ENCODE measurements around the gene COX4I1. TPM values are rescaled to one million over a fixed set of nuclear protein-coding genes. Genes with fewer than 3 reads are reported as not detected.

COX4I1 gene
- total RNA-seq, 2 donors from 2014 or later = 397 to 558 TPM

- Mint-ChIP-seq H3K27ac (no peak overlapping the region), H3K9me3 (no peaks in the 10 kb centered on the region), H3K36me3 (peaks cover 0 to 4% of the 10 kb centered on the region in 2 donors)
- ATAC-seq (no peak), DNase-seq (ENCODE audit: low spot score in 2 of 2) (no peak)
Measured at GRCh38 chr16:85838381-85838780, 38.9 kb downstream of the COX4I1 start.

- H3K9me3 Mint-ChIP-seq = peaks cover 0 to 5% of the 10 kb centered on the region in 2 donors
- no peak for ATAC-seq
- no peak for DNase-seq (ENCODE audit: low spot score in 2 of 2)
Measured at GRCh38 chr16:85838876-85839585, 39.5 kb downstream of the COX4I1 start.

GRCh38 chr16:85839681-85840240 is 40.3 kb downstream of the COX4I1 start:
- DNase-seq (ENCODE audit: low spot score in 2 of 2) = no peak
- H3K36me3 Mint-ChIP-seq = no peaks in the 10 kb centered on the region
- peaks cover 0 to 5% of the 10 kb centered on the region in 2 donors for H3K9me3 Mint-ChIP-seq
- H3K27ac Mint-ChIP-seq = no peak overlapping the region
- no peak for ATAC-seq

More at GRCh38 chr16:85838876-85839585, 39.5 kb downstream of the COX4I1 start:
- Mint-ChIP-seq H3K27ac (no peak overlapping the region), H3K36me3 (no peaks in the 10 kb centered on the region)

GRCh38 chr16:85840395-85840794 is 40.9 kb downstream of the COX4I1 start:
- no peaks in the 10 kb centered on the region for H3K36me3 Mint-ChIP-seq
- DNase-seq (ENCODE audit: low spot score in 2 of 2) = no peak
- no peak for ATAC-seq
- no peak overlapping the region for H3K27ac Mint-ChIP-seq
- peaks cover 0 to 5% of the 10 kb centered on the region in 2 donors for H3K9me3 Mint-ChIP-seq

- no peak for ATAC-seq
Measured at GRCh38 chr16:85840801-85841200, 41.3 kb downstream of the COX4I1 start.

GRCh38 chr16:85842435-85842834 is 42.9 kb downstream of the COX4I1 start:
- no peak for ATAC-seq
- DNase-seq (ENCODE audit: low spot score in 2 of 2) = no peak
- Mint-ChIP-seq H3K27ac (no peak overlapping the region), H3K9me3 (peaks cover 0 to 5% of the 10 kb centered on the region in 2 donors), H3K36me3 (no peaks in the 10 kb centered on the region)

More at GRCh38 chr16:85840801-85841200, 41.3 kb downstream of the COX4I1 start:
- DNase-seq (ENCODE audit: low spot score in 2 of 2) = no peak
- Mint-ChIP-seq H3K36me3 (no peaks in the 10 kb centered on the region), H3K27ac (no peak overlapping the region), H3K9me3 (peaks cover 0 to 5% of the 10 kb centered on the region in 2 donors)

GRCh38 chr16:85842848-85843247 is 43.4 kb downstream of the COX4I1 start:
- ATAC-seq = no peak
- Mint-ChIP-seq H3K27ac (no peak overlapping the region), H3K9me3 (peaks cover 0 to 5% of the 10 kb centered on the region in 2 donors), H3K36me3 (no peaks in the 10 kb centered on the region)
- DNase-seq (ENCODE audit: low spot score in 2 of 2) = no peak

- H3K9me3 Mint-ChIP-seq = peaks cover 0 to 5% of the 10 kb centered on the region in 2 donors
- no peak for ATAC-seq
- H3K27ac Mint-ChIP-seq = no peak overlapping the region
- H3K36me3 Mint-ChIP-seq = no peaks in the 10 kb centered on the region
- no peak for DNase-seq (ENCODE audit: low spot score in 2 of 2)
Measured at GRCh38 chr16:85843471-85844168, 44.1 kb downstream of the COX4I1 start.

- Mint-ChIP-seq H3K27ac (no peak overlapping the region), H3K36me3 (no peaks in the 10 kb centered on the region), H3K9me3 (peaks cover 0 to 5% of the 10 kb centered on the region in 2 donors)
- ATAC-seq (no peak), DNase-seq (ENCODE audit: low spot score in 2 of 2) (no peak)
Measured at GRCh38 chr16:85844169-85844481, 44.6 kb downstream of the COX4I1 start.

GRCh38 chr16:85844786-85845185 is 45.3 kb downstream of the COX4I1 start:
- ATAC-seq (no peak), DNase-seq (ENCODE audit: low spot score in 2 of 2) (no peak)
- Mint-ChIP-seq H3K27ac (no peak overlapping the region), H3K9me3 (peaks cover 0 to 5% of the 10 kb centered on the region in 2 donors), H3K36me3 (no peaks in the 10 kb centered on the region)

GRCh38 chr16:85845266-85845665 is 45.8 kb downstream of the COX4I1 start:
- H3K27ac Mint-ChIP-seq = no peak overlapping the region
- H3K36me3 Mint-ChIP-seq = no peaks in the 10 kb centered on the region
- DNase-seq (ENCODE audit: low spot score in 2 of 2) (no peak), ATAC-seq (no peak)
- H3K9me3 Mint-ChIP-seq = peaks cover 0 to 5% of the 10 kb centered on the region in 2 donors

- H3K27ac Mint-ChIP-seq = no peak overlapping the region
- no peaks in the 10 kb centered on the region for H3K36me3 Mint-ChIP-seq
- peaks cover 0 to 5% of the 10 kb centered on the region in 2 donors for H3K9me3 Mint-ChIP-seq
- ATAC-seq = no peak
- no peak for DNase-seq (ENCODE audit: low spot score in 2 of 2)
Measured at GRCh38 chr16:85846461-85846860, 47.0 kb downstream of the COX4I1 start.

- Mint-ChIP-seq H3K27ac (no peak overlapping the region), H3K9me3 (peaks cover 0 to 5% of the 10 kb centered on the region in 2 donors), H3K36me3 (no peaks in the 10 kb centered on the region)
- DNase-seq (ENCODE audit: low spot score in 2 of 2) (no peak), ATAC-seq (no peak)
Measured at GRCh38 chr16:85847036-85847435, 47.5 kb downstream of the COX4I1 start.

GRCh38 chr16:85847681-85848601 is 48.4 kb downstream of the COX4I1 start:
- H3K36me3 Mint-ChIP-seq = no peaks in the 10 kb centered on the region
- no peak for ATAC-seq
- H3K27ac Mint-ChIP-seq = peak overlapping the region in 1 of 2 donors; percentile 24
- DNase-seq (ENCODE audit: low spot score in 2 of 2) = no peak
- peaks cover 0 to 5% of the 10 kb centered on the region in 2 donors for H3K9me3 Mint-ChIP-seq

- ATAC-seq = no peak
- H3K27ac Mint-ChIP-seq = no peak overlapping the region
- no peaks in the 10 kb centered on the region for H3K36me3 Mint-ChIP-seq
- H3K9me3 Mint-ChIP-seq = no peaks in the 10 kb centered on the region
- no peak for DNase-seq (ENCODE audit: low spot score in 2 of 2)
Measured at GRCh38 chr16:85848986-85849385, 49.5 kb downstream of the COX4I1 start.

- H3K36me3 Mint-ChIP-seq = no peaks in the 10 kb centered on the region
- H3K9me3 Mint-ChIP-seq = no peaks in the 10 kb centered on the region
- no peak overlapping the region for H3K27ac Mint-ChIP-seq
- ATAC-seq (no peak), DNase-seq (ENCODE audit: low spot score in 2 of 2) (no peak)
Measured at GRCh38 chr16:85849388-85849787, 49.9 kb downstream of the COX4I1 start.

All from activated naive CD4-positive, alpha-beta T cell treated with anti-CD3 and anti-CD28 coated beads, Interleukin-2, amount 50 U/mL, for 72 hours (primary cell).